Posterior vena cava (tissue), 2 donors: ENCODE results near the gene ZGPAT. TPM values are rescaled to one million over a fixed set of nuclear protein-coding genes. Genes with fewer than 3 reads are reported as not detected.

ENCODE experiments used
- DNase-seq: peaks from one replicate; pipeline ENCODE4 v3.0.0-alpha.2; 2020; ENCODE audit warnings: low spot score
- intact Hi-C, 2 donors: fragments of 100-400 bp; cut with DNase I; formaldehyde crosslinking; loops; one replicate each; pipeline versions ENCODE4 v1.14.1 to v1.14.2; 2022 to 2023
- total RNA-seq, 2 donors: library from RNA; stranded (reverse); fragmentation: NEBNext Ultra II Directional; extraction: Animal tissue kit (Norgen Biotek cat#: 25700); gene quantifications; one replicate each; pipeline ENCODE4 v1.2.1, GENCODE V29; 2021
- donor health status: DM: yes; HTN: yes; CAD: no.
- donor health status: DM: yes; HTN: yes; CAD: no.

Gene ZGPAT
- total RNA-seq, 2 donors from 2014 or later = 15.1 to 15.2 TPM

DNA sequence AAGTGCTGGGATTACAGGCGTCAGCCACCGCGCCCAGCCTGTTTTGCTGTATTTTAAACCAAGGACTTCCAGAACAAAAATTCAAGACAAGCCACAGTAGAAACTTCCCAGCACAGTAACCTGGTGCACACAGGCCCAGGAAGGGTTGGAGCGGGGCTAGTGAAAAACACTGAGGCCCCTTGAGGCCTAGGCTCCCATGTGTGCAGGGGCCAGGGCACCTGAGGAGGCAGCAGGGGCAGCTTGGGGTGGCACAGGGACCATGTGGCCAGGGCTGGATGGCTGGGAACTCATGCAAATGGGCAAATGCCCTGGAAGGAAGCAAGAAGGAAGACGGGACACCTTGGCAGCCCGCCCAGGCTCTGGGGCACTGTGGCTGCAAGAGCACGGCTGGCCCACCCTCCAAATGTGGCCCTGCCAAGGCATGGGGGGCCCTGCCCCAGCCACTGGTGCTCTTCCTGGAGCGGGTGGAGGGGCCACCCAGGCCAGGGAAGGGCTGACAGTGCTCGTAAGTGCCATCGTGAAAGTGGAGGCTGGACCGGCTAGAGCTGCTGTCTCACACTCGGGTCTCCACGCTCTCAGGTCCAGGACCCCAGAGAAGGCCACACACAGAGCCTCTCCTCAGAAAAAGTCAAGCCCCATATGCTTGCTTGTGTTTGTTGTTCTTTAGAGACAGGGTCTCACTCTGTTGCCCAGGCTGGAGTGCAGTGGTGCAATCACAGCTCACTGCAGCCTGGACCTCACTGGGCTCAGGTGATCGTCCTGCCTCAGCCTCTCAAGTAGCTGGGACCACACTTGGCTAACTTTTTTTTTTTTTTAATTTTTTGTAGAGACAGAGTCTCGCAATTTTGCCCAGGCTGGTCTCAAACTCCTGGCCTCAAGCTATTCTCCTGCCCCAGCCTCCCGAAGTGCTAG lies 42.0 kb downstream of the ZGPAT start:
- intact Hi-C loops = no loop called here
- DNase-seq = no peak

DNA sequence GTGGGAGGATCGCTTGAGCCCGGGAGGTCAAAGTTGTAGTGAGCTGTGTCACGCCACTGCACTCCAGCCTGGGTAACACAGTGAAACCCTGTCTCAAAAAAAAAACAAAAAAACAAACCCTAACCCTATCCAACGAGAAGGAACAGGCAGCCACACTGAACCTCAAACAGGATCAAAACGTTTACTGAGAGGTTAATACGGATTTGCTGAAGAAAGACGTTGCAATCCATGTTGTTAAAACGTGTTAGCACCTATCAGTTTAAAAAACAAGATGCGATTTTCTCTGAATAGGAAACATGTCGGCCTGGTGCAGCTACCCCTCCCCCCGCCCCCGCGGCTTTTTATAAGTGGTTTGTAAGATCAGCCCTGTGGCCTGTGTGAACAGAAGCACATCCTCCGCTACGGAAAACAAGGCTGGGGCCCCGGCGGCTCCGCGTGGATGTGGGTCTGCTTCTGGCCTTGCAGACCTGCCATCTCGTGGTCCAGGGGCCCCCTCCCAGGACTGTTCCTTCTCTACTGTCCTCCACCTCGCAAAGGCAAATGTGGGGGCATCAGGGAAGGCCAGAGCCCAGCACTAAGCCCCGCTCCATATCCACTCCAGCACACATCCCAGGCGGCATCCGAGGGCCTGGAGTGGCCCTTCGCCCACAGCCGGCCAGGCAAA lies 43.1 kb downstream of the ZGPAT start:
- no peak for DNase-seq
- intact Hi-C loops = no loop called here

DNA sequence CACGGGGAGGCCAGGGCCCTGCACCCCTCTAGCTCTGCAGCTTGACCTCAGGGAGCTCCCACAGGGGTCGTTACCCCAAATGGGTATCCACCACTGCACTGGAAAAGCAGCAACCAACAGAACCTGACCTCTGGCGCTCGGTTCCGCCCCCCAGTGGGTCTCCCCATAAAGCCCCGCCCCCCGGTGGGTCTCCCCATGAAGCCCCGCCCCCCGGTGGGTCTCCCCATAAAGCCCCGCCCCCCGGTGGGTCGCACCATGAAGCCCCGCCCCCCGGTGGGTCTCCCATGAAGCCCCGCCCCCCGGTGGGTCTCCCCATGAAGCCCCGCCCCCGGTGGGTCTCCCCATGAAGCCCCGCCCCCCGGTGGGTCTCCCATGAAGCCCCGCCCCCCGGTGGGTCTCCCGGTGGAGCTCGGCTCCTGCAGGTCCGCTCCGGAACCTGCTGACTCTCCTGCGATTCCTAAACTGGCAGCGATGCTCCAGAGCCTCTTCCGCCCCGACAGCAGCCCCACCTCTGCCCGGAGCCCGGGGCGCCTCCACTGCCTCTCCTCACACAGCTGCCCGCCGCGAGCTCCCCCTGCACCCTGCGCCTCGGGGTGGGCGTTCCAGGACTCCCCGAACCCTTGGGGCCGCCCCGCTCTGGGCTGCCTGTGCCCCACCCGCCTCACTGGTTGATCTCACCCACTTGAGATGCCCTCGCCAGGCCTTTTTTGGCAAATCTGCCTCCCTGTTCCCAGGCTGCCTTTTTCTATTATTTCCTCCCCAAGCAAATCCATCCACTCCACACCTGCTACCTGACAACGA lies 43.8 kb downstream of the ZGPAT start:
- DNase-seq = no peak
- intact Hi-C loops = no loop called here

DNA sequence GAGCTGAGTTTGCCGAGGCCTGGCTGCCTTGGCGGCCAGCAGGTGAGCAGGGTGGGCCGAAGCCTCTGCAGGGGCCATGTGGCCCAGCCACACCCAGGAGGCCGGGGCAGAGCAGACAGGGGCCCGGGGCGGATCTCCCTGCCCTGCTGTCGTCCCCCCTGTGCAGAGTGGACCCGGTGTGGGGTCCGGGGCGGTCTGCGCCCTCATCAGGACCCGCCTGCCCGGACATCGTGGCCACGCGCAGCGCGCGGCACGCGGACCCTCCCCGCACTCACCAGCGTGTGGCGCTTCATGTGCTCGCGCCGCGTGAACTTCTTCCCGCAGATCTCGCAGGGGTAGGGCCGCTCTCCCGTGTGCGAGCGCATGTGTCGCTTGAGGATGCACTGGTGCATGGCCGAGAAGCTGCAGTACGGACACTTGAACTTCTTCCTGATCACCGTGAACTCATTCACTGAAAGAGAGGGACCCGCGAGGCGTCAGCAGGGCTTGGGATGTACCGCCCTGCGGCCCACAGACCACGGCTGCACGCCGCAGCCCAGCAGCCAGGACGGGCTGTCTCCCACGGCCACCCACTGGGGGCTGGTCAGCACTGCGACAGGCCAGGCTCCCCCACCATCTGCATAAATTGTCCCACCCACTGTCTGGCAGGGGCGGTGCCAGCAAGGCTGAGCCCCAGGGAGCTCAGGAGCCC lies 44.7 kb downstream of the ZGPAT start:
- no peak for DNase-seq
- intact Hi-C loops = no loop called here

DNA sequence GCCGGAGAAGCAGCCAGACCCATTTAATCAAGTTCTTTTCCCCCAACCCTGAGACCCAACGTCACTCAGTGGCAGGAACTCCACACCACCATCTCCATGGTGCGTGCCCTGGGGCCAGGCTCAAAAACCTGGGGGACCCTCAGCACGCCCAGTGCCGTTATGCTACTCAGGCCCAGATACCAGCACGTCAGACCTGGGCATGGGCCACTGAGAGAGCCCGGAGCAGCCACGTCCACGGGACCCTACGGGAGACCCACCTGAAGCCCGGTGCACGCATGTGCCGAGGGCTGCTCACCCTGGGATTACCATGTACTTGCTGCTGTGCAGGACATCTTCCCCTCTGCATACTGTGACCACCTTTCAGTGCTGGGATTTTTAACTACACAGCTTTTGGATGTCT lies 45.5 kb downstream of the ZGPAT start:
- intact Hi-C loops = no loop called here
- DNase-seq = no peak

DNA sequence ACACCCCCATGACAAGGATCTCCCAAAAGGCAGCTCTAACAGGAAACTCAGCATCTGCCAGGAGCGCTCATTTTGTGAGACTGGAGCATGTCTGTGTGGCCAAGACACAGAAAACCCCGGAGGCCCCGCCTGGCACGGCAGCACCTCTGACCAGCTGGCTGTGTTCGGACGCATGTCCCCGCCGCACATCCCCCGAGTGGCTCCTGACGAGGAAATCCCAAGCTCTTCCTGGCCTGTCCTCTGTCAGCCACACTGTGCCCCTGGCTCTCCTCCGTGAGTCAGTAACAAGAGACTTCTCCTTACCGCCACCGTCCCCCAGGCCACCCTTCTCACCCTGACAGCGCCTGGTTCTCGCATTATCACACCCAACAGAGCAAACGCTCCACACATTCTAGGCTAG lies 46.2 kb downstream of the ZGPAT start:
- intact Hi-C loops = no loop called here
- no peak for DNase-seq

DNA sequence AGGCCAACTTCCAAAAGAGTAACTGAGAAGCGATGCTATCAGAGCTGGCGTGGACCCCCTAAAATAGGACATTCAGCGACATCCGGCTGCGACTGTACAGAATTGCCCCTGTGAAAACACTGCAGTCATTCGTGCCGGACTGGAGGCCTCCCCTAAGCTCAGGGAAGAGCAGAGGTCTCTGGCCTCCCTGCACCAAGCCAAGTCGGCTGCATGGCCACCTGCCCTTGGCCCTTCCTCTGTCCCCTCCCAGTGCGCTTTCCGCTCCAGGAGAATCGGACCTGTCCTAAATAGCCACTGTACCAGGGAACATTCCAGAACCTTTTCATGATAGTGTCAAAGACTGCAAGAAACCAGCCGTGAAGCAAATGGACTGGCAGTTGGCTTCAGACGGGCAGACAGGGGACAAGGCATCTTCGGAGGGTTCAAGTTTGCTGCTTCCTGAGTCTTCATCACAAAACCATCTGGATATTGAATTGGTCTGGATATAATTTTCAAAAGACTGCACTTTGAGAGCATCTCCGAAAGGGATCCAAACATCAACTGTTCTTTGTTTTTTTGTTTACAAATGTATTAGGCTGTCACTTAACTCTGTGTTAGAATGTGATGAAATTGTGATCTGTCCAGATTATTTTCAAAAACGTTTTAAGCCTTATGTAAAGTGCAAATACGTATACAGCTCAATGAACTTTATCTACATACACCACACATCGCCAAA lies 48.3 kb downstream of the ZGPAT start:
- intact Hi-C loops = no loop called here
- DNase-seq = no peak

DNA sequence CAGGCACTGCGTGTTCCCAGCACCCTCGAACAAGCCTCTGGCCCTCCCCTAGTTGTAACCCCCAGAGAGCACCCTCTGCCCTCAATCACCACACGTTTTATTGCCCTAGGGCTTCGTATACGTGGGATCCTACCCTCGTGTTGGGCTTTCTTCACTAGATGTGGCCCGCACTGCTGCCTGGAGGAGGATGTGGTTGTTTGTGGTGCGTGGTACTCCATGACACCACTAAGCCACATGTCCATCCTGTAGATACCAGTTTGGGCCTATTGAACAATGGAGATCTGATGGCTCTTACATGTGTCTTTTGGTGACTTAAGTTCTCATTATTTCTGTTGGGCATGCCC lies 48.8 kb downstream of the ZGPAT start:
- intact Hi-C loops = no loop called here
- DNase-seq = no peak

DNA sequence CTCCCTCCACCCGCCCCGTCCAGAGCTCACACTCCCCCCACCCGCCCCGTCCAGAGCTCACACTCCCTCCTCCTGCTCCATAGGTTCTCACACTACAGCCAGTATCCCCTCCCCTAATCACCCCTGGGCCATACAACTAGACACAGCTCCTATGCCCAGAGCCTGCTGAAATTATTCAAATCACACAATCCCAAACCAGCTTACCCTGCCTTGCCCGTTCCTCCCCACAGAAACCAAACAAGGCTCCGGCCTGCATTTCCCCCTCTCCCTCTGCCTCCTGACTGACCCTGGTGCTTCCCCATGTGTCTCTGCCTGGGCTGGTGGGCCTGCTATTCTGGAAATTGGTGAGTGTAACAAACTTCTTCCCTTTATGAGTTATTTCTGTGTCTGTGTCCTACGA lies 50.3 kb downstream of the ZGPAT start:
- intact Hi-C loops = no loop called here
- DNase-seq = no peak

DNA sequence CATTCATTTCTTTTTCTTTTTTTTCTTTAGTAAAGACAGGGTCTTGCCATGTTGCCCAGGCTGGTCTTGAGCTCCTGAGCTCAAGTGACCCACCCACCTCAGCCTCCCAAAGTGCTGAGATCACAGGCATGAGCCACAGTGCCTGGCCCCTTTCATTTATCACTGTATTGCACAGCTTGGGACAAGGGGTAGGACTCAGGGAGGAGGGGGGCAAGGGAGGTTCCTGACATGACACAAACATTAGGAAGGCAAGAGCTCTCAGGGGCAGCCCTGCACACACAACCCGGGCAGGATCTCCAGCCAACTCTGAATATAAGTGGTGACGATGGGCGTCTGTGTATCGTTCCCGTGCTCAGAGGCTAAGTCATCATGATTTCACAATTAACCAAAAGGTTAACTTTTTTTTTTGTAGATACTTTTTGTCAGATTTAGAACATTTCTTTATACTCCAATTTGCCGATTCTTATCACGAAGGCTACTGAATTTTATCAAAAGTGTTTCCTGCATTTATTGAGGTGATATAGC lies 51.6 kb downstream of the ZGPAT start:
- no peak for DNase-seq
- intact Hi-C loops = no loop called here

DNA sequence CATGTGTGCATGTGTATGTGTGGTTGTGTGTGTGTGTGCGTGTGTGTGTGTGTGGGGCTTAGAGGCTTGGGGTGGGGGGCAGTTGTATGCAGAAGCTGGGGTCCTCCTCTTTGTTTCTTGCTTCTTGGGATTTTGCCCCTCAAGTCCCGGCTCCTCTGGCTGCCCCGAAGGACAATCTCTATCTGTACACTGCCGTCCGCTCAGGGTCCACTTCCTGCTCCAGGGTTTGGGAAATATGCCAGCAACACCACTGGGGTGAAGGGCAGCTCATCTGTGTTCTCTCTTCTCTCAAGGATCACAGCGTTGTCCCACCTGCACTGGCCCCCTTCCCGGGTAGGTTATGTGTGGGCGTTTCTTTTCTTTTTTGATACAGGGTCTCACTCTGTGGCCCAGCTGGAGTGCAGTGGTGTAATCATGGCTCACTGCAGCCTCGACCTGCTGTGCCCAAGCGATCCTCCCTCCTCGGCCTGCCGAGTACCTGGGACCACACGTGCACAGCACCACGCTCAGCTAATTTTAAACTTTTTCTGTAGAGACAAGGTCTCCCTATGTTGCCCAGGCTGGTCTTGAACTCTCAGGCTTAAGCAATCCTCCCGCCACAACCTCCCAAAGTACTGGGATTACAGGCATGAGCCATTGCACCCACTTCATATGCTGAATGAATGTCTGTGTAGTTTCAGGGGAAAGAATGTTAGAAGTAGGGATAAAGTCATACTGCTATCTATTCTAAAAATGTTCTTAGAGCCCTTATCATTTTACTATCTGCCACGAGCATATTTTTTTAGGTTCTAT lies 57.4 kb downstream of the ZGPAT start:
- DNase-seq = no peak
- intact Hi-C loops = no loop called here

DNA sequence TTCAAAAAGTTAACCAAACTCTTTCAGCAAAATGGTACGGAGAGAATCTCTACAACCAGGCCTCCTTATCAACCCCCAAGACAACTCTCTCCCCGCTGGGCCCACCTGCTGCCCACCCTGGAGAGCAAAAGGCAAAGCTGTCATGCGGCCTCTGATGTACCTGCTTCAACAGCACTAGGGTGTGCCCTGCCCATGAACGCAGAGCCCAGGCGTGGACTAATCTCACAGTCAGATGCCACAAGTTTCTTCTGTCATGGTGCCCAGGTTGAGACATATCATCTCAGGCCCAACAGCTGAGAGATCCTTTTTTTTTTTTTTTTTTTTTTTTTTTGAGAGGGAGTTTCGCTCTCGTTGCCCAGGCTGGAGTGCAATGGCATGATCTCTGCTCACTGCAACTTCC lies 58.1 kb downstream of the ZGPAT start:
- intact Hi-C loops = no loop called here
- DNase-seq = no peak

DNA sequence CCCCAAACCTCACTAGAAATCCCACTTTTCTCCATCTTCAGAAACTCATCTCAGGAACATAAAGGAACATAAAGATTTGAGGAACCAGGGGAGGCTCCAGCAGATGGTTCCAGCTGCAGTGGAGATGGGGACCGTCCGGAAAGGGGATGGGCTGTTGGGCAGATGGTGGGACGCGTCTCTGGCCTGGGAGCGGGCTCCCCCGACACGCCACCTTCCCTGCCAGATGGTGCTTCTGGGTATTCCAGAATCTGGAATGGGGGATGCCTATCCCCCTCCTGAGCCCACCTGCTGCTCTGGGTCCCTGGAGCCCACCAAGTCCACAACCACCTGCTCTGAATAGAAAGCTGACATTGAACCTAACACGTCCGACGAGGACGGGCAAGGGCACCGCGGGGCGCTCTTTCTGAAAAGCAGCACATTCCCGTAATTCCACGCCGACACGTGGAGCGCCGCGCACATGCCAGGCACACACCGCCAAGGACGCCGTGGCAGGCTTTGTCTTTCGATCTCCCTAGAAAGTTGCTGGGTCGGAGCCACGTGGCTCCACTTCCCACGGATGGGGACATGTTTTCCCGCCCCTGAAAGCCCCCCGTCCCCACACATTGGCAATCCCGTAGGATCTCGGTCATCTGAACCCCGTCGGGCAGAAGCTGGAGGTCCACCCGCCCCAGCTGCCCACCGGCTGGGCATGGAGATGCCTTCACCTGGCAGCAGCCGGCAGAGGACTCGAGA lies 59.0 kb downstream of the ZGPAT start:
- no peak for DNase-seq
- intact Hi-C loops = no loop called here

DNA sequence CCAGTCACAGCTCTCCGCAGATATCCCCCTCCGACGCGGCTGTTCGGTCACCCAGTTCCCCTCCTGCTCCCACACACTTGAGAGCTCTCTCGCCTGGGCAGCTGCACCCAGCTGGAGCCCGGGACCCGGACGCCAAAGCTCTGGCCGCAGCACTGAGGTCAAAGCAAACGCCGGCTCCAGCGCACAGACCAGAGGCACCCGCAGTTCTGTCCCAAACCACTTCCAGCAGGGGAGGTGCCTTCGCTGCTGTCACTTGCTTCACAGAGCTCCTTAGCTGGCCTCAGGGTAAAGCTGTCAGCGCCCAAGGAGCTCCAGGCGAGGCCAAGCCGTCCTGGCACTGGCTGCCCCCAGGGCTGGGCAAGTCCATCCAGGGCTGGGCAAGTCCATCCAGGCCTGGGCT lies 59.6 kb downstream of the ZGPAT start:
- DNase-seq = no peak
- intact Hi-C loops = no loop called here

DNA sequence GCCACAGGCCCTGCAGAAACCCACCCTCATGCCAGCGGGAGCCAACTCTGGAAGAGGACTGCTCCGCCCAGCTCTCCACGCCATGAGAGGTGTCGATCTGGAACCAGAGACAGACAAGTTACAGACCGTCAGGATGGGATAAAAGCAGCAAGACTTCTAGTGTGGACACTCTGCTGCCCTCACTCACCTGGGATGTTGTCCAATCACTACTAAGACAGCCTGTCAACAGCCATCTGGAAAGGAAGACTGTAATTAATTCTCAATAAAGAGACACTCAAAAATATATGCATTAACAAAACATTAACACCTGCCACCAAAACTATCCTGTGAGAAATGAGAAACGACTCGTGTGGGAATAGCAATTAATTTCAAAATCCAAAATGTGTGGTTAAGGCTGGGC lies 60.0 kb downstream of the ZGPAT start:
- DNase-seq = no peak
- intact Hi-C loops = no loop called here

DNA sequence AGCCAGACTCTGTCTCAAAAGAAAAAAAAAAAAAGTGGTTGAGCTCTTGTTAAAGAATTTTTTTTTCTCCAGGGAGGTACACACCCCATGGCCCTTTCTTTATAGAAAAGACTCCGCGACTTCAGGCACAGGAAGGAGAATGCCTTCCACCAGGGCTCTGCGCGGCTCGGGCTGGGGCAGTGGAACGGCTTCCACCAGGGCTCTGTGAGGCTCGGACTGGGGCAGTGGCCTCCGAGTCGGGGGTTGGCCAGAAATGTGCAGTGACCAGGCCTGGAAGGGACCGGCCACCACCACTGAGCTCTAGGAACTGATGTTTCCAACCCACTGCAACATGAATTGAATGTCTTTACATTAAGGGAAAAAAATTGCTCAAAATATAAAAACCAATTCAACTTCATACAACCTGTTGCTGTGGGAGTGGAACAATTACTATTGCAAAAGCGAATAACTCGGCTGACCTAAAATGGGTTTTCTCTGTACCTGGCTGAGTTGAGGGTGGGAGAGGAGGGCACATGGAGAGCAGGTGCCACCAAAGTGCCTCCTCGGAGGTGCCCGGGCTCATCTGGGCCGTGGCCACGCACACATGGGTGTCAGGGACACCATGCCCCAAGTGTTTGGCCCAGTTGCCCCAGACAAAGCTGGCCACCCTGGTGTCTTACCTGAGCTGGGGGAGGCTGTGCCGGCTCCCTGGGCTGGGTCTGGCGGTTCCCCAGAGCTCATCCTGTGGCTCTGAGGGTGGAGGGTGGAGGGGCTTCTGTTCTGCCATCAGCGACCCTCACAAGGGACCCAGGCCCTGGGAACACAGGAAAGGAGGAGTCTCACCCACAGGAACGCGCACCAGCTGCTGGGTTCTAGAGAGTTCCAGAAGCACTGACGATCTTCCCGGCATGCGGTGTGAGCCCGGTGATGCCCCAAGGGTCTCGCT lies 61.0 kb downstream of the ZGPAT start:
- intact Hi-C loops = no loop called here
- no peak for DNase-seq
